ENCODE data around the gene ERGIC1.

Gene ERGIC1

DNA sequence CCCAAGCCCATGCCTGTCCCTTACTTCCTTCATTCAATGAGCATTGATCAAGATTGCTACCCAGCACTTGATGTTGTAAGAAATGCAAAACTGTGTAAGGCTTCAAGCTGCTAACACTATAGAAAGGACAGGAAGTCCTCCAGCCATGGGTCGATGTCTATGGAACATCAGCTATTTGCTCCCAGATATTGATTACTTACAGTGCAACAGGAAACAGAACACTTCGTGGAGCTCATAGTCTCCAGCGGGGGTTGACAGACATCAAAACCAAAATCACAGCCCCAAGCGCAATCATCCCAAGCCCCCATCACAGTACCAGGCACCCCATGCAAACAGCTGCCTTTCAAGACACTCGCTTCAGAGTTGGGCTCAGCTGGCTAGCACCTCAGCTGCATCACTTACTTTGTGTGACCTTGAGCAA is 36.3 kb upstream of the ERGIC1 start:
- H3K9me3 ChIP-seq (ENCODE audit: insufficient read depth, low read depth, low read length) = no peaks in the 10 kb centered on the region
- H4K20me1 ChIP-seq (ENCODE audit: insufficient read depth, low read length, poor library complexity, severe bottlenecking) = no peaks in the 10 kb centered on the region
- no peak overlapping the region for H3K4me3 ChIP-seq (ENCODE audit: low read length, poor library complexity, severe bottlenecking)
- H3K79me2 ChIP-seq (ENCODE audit: insufficient read depth, low read length) = no peaks in the 10 kb centered on the region
- peaks cover 20% of the 10 kb centered on the region for H3K4me1 ChIP-seq (ENCODE audit: insufficient read depth, low read length, poor library complexity, severe bottlenecking)
- no peaks in the 10 kb centered on the region for H3K9me2 ChIP-seq (replicated peaks; ENCODE audit: low read depth, low read length)
- TF ChIP-seq, protein P1, sequence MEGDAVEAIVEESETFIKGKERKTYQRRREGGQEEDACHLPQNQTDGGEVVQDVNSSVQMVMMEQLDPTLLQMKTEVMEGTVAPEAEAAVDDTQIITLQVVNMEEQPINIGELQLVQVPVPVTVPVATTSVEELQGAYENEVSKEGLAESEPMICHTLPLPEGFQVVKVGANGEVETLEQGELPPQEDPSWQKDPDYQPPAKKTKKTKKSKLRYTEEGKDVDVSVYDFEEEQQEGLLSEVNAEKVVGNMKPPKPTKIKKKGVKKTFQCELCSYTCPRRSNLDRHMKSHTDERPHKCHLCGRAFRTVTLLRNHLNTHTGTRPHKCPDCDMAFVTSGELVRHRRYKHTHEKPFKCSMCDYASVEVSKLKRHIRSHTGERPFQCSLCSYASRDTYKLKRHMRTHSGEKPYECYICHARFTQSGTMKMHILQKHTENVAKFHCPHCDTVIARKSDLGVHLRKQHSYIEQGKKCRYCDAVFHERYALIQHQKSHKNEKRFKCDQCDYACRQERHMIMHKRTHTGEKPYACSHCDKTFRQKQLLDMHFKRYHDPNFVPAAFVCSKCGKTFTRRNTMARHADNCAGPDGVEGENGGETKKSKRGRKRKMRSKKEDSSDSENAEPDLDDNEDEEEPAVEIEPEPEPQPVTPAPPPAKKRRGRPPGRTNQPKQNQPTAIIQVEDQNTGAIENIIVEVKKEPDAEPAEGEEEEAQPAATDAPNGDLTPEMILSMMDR (conservative IDR thresholded peaks at IDR 0.05; ENCODE audit: low read length) = no peak
- no peak for TF ChIP-seq EZH2phosphoT487 (IDR thresholded peaks at IDR 0.05; ENCODE audit: borderline replicate concordance)
- no peak overlapping the region for H3K4me2 ChIP-seq (ENCODE audit: low read depth, low read length, poor library complexity, severe bottlenecking)
- H3K27me3 ChIP-seq (ENCODE audit: insufficient read depth, low read length, poor library complexity, severe bottlenecking) = no peaks in the 10 kb centered on the region
- no peak overlapping the region for H2AFZ ChIP-seq (ENCODE audit: low read length)
- no peaks in the 10 kb centered on the region for H3F3A ChIP-seq (ENCODE audit: low read depth)
- no peak overlapping the region for H3K9ac ChIP-seq (ENCODE audit: low read depth, low read length, poor library complexity, severe bottlenecking)
- no peaks in the 10 kb centered on the region for H3K36me3 ChIP-seq (ENCODE audit: insufficient read depth, low read length)

GRCh38 chr5:172798422-172799215 is 35.4 kb upstream of the ERGIC1 start:
- Histone ChIP-seq H3K9me3 (ENCODE audit: insufficient read depth, low read depth, low read length) (no peaks in the 10 kb centered on the region), H3K4me3 (ENCODE audit: low read length, poor library complexity, severe bottlenecking) (no peak overlapping the region), H3K9me2 (replicated peaks; ENCODE audit: low read depth, low read length) (no peaks in the 10 kb centered on the region), H3F3A (ENCODE audit: low read depth) (no peaks in the 10 kb centered on the region), H3K4me2 (ENCODE audit: low read depth, low read length, poor library complexity, severe bottlenecking) (no peak overlapping the region), H3K36me3 (ENCODE audit: insufficient read depth, low read length) (no peaks in the 10 kb centered on the region), H3K79me2 (ENCODE audit: insufficient read depth, low read length) (no peaks in the 10 kb centered on the region), H2AFZ (ENCODE audit: low read length) (no peak overlapping the region), H3K9ac (ENCODE audit: low read depth, low read length, poor library complexity, severe bottlenecking) (no peak overlapping the region), H3K27me3 (ENCODE audit: insufficient read depth, low read length, poor library complexity, severe bottlenecking) (no peaks in the 10 kb centered on the region), H3K4me1 (ENCODE audit: insufficient read depth, low read length, poor library complexity, severe bottlenecking) (peaks cover 15% of the 10 kb centered on the region), H4K20me1 (ENCODE audit: insufficient read depth, low read length, poor library complexity, severe bottlenecking) (no peaks in the 10 kb centered on the region)
- TF ChIP-seq EZH2phosphoT487 (IDR thresholded peaks at IDR 0.05; ENCODE audit: borderline replicate concordance) = no peak
- TF ChIP-seq, protein P1 (conservative IDR thresholded peaks at IDR 0.05; ENCODE audit: low read length) = no peak

DNA sequence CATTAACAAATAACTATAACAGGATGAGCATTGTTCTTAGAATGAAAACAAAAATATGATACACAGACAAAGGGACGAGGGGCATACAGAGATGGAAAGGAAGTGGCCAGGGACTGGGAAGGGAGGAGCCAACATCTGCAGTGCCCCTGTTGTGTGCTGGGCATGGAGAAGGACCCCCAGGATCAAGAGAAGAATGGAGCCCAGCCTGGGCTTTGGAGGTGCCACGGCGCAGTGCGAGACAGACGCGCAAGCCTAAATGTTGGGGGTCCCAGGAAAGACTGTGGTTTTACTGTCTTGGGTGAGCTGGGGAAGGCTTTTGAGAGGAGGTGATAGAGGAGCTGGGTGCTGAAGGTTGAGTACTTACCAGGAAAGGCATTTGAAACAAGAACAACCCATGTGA is 34.6 kb upstream of the ERGIC1 start:
- no peaks in the 10 kb centered on the region for H3K9me3 ChIP-seq (ENCODE audit: insufficient read depth, low read depth, low read length)
- H3K9ac ChIP-seq (ENCODE audit: low read depth, low read length, poor library complexity, severe bottlenecking) = no peak overlapping the region
- no peaks in the 10 kb centered on the region for H3F3A ChIP-seq (ENCODE audit: low read depth)
- H3K79me2 ChIP-seq (ENCODE audit: insufficient read depth, low read length) = no peaks in the 10 kb centered on the region
- no peaks in the 10 kb centered on the region for H4K20me1 ChIP-seq (ENCODE audit: insufficient read depth, low read length, poor library complexity, severe bottlenecking)
- H3K4me3 ChIP-seq (ENCODE audit: low read length, poor library complexity, severe bottlenecking) = no peak overlapping the region
- peaks cover 10% of the 10 kb centered on the region for H3K4me1 ChIP-seq (ENCODE audit: insufficient read depth, low read length, poor library complexity, severe bottlenecking)
- TF ChIP-seq EZH2phosphoT487 (IDR thresholded peaks at IDR 0.05; ENCODE audit: borderline replicate concordance) = no peak
- TF ChIP-seq, protein P1 (conservative IDR thresholded peaks at IDR 0.05; ENCODE audit: low read length) = no peak
- no peak overlapping the region for H3K4me2 ChIP-seq (ENCODE audit: low read depth, low read length, poor library complexity, severe bottlenecking)
- no peak overlapping the region for H2AFZ ChIP-seq (ENCODE audit: low read length)
- H3K36me3 ChIP-seq (ENCODE audit: insufficient read depth, low read length) = no peaks in the 10 kb centered on the region
- no peaks in the 10 kb centered on the region for H3K9me2 ChIP-seq (replicated peaks; ENCODE audit: low read depth, low read length)
- H3K27me3 ChIP-seq (ENCODE audit: insufficient read depth, low read length, poor library complexity, severe bottlenecking) = no peaks in the 10 kb centered on the region
